Measurements from ENCODE around the gene ALG9. TPM values are rescaled to one million over a fixed set of nuclear protein-coding genes. Genes with fewer than 3 reads are reported as not detected.
"Not testable (repeated sequence)": the region's sequence is repeated elsewhere in the genome, so short reads cannot be mapped to it uniquely, and the experiment has no call there.

Gene ALG9
- total RNA-seq, 2 donors from 2014 or later = 25.9 to 60.3 TPM

GRCh38 chr11:111776398-111777093 lies 94.8 kb downstream of the ALG9 start:
- intact Hi-C loops (cut with DNase I) = loop anchor here (5.0 kb wide), 1 partner anchor 174 kb away; the partner anchor contains the start of gene SIK2

GRCh38 chr11:111774955-111775710 lies 96.2 kb downstream of the ALG9 start:
- ATAC-seq (peak; percentile 74), DNase-seq (peak; percentile 64 to 80 (median 75))
- Histone ChIP-seq H3K9me3 (no peaks in the 10 kb centered on the region), H3K36me3 (replicated peaks in 1 of 2; ENCODE audit: insufficient read depth in 1 of 2, low read depth in 2 of 2) (no peaks in the 10 kb centered on the region), H3K27me3 (no peaks in the 10 kb centered on the region), H3K4me3 (no peak overlapping the region), H3K27ac (peak overlapping the region; percentile 28 to 83 (median 76)), H3K4me1 (peaks cover 51% of the 10 kb centered on the region)
- intact Hi-C loops (cut with DNase I) = loop anchor here (5.0 kb wide), 1 partner anchor 173 kb away; the partner anchor contains the start of gene SIK2
- TF ChIP-seq POLR2A (IDR thresholded peaks at IDR 0.05) (peak in 1 of 3 donors; percentile 7), CTCF (IDR thresholded peaks at IDR 0.05) (no peak)
- 26 to 29% methylated on average over 6 of the region's 6 CpGs for WGBS, 2 donors

More at GRCh38 chr11:111776398-111777093, 94.8 kb downstream of the ALG9 start:
- no peaks in the 10 kb centered on the region for H3K36me3 ChIP-seq (replicated peaks in 1 of 2; ENCODE audit: insufficient read depth in 1 of 2, low read depth in 2 of 2)
- ATAC-seq (no peak), DNase-seq (no peak)
- no peak overlapping the region for H3K4me3 ChIP-seq
- H3K27me3 ChIP-seq = no peaks in the 10 kb centered on the region
- H3K27ac ChIP-seq = peak overlapping the region in 3 of 4 donors; percentile 17 to 83 (median 18)
- H3K4me1 ChIP-seq = peaks cover 45% of the 10 kb centered on the region
- H3K9me3 ChIP-seq = no peaks in the 10 kb centered on the region
- no peak for TF ChIP-seq CTCF (IDR thresholded peaks at IDR 0.05)
- no peak for TF ChIP-seq POLR2A (IDR thresholded peaks at IDR 0.05)
- 79 to 81% methylated on average over 6 of the region's 6 CpGs for WGBS, 2 donors

GRCh38 chr11:111772535-111772934 lies 98.8 kb downstream of the ALG9 start:
- Histone ChIP-seq H3K27ac (peak overlapping the region in 3 of 4 donors; percentile 39 to 66 (median 43)), H3K27me3 (no peaks in the 10 kb centered on the region), H3K9me3 (no peaks in the 10 kb centered on the region), H3K4me3 (no peak overlapping the region), H3K36me3 (replicated peaks in 1 of 2; ENCODE audit: insufficient read depth in 1 of 2, low read depth in 2 of 2) (no peaks in the 10 kb centered on the region), H3K4me1 (peaks cover 42% of the 10 kb centered on the region)
- ATAC-seq = peak; percentile 30
- WGBS, 2 donors = 12 to 18% methylated on average over 2 of the region's 2 CpGs
- DNase-seq = no peak
- intact Hi-C loops (cut with DNase I) = no loop called here
- no peak for TF ChIP-seq CTCF (IDR thresholded peaks at IDR 0.05)
- TF ChIP-seq POLR2A (IDR thresholded peaks at IDR 0.05) = no peak

GRCh38 chr11:111771205-111771604 lies 100.2 kb downstream of the ALG9 start:
- intact Hi-C loops (cut with DNase I); H3K36me3 ChIP-seq (replicated peaks in 1 of 2; ENCODE audit: insufficient read depth in 1 of 2, low read depth in 2 of 2); ATAC-seq; H3K27me3 ChIP-seq; H3K4me3 ChIP-seq; H3K9me3 ChIP-seq; DNase-seq: not testable (repeated sequence)
- Histone ChIP-seq H3K4me1 (peaks cover 43% of the 10 kb centered on the region), H3K27ac (peak overlapping the region in 2 of 4 donors; percentile 46 to 49)
- 96 to 98% methylated on average over 5 of the region's 5 CpGs for WGBS, 2 donors

DNA sequence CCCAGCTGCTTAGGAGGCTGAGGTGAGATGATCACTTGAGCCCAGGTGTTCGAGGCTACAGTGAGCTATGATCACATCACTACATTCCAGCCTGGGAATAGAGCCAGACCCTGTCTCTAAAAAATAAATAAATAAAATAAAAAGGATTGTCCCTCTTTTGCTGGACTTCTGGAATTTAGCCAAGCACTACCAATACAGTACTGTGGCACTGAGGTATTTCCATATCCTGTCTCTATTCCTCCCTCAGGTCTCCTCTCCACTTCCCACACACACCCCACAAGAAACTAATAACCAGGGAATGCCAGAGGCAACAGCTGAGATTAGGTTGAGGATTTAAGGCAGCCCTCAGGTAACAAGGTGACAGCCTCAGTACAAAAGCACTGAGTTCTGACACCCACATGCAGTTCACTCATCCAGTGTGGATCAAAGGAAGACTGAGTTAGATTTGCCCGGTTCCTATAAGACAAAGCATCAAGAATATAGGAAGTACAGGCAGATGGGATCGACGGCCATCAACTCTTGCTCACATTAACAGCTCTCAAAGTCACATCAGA lies 100.7 kb downstream of the ALG9 start:
- intact Hi-C loops (cut with DNase I) = no loop called here
- Histone ChIP-seq H3K4me1 (peaks cover 42% of the 10 kb centered on the region), H3K36me3 (replicated peaks in 1 of 2; ENCODE audit: insufficient read depth in 1 of 2, low read depth in 2 of 2) (no peaks in the 10 kb centered on the region), H3K4me3 (no peak overlapping the region), H3K9me3 (no peaks in the 10 kb centered on the region), H3K27ac (peak overlapping the region in 2 of 4 donors; percentile 46 to 49), H3K27me3 (no peaks in the 10 kb centered on the region)
- WGBS, 2 donors = 51 to 65% methylated on average over 4 of the region's 4 CpGs
- TF ChIP-seq CTCF (IDR thresholded peaks at IDR 0.05) (no peak), POLR2A (IDR thresholded peaks at IDR 0.05) (no peak)
- DNase-seq (no peak), ATAC-seq (no peak)

Data from body of pancreas (tissue), 4 donors.